Muscle of back (tissue), 13 donors: Measurements from ENCODE around the gene THAP5. TPM values are rescaled to one million over a fixed set of nuclear protein-coding genes. Genes with fewer than 3 reads are reported as not detected.

ENCODE experiments used
- DNase-seq, 3 donors: peaks; one replicate each; pipeline versions ENCODE4 v3.0.0 to v3.0.0-alpha.2; 2013
- long read RNA-seq, 9 donors: transcript quantifications; one replicate each; lab custom pipeline, GENCODE V29; 2026
- polyA plus RNA-seq, 10 donors: library from polyadenylated mRNA; unstranded; fragments of 120-200 nt; gene quantifications; one replicate each; pipeline ENCODE4 v1.2.1, GENCODE V29; 2013; ENCODE audit not compliant: insufficient read length in 10 of 10

The THAP5 gene
- 10 to 100 TPM; 16.4 to 27.6 (median 23.2) TPM for polyA plus RNA-seq
- long read RNA-seq, donor 1, partial matches to known transcripts, result 0 of 3 reads
- long read RNA-seq, donor 1, other reads (novel, unspliced or antisense), result 0 of 3 reads
- long read RNA-seq, donor 2, partial matches to known transcripts, result 0 of 7 reads
- long read RNA-seq, donor 2, other reads (novel, unspliced or antisense), result 0 of 7 reads
- long read RNA-seq, donor 3, result 0 reads
- long read RNA-seq, donor 4, partial matches to known transcripts, result 0 of 5 reads
- long read RNA-seq, donor 4, other reads (novel, unspliced or antisense), result 0 of 5 reads
- long read RNA-seq, donor 5, transcript THAP5-203 (3 exons, 3,306 nt), result major isoform, 9 of 14 reads
- long read RNA-seq, donor 5, partial matches to known transcripts, result 0 of 14 reads
- long read RNA-seq, donor 5, other reads (novel, unspliced or antisense), result 0 of 14 reads
- long read RNA-seq, donor 6, partial matches to known transcripts, result 0 of 5 reads
- long read RNA-seq, donor 6, other reads (novel, unspliced or antisense), result 0 of 5 reads
- long read RNA-seq, donor 7, result 0 reads
- long read RNA-seq, donor 8, partial matches to known transcripts, result 0 of 2 reads
- long read RNA-seq, donor 8, other reads (novel, unspliced or antisense), result 0 of 2 reads
- long read RNA-seq, donor 9, partial matches to known transcripts, result 0 of 4 reads
- long read RNA-seq, donor 9, other reads (novel, unspliced or antisense), result 0 of 4 reads

- peak; percentile 99 to 100 (median 100) for DNase-seq
Observed at GRCh38 chr7:108569381-108570145, at the start of gene THAP5, which contains the start of gene DNAJB9. THAP5 (minus strand) TSS chr7:108569706; CDS start chr7:108569569, 137 bp downstream. DNAJB9 (plus strand) TSS chr7:108569874; CDS start chr7:108571727, 1,853 bp downstream.

- no peak for DNase-seq
Observed at GRCh38 chr7:108618056-108618455, 48.5 kb upstream of the THAP5 start.

GRCh38 chr7:108614896-108615295 lies 45.4 kb upstream of the THAP5 start:
- DNase-seq, result no peak

GRCh38 chr7:108613949-108614381 lies 44.5 kb upstream of the THAP5 start:
- DNase-seq, result no peak

GRCh38 chr7:108613147-108613948 lies 43.8 kb upstream of the THAP5 start:
- peak; percentile 37 to 59 (median 56) for DNase-seq

GRCh38 chr7:108611268-108611667 lies 41.8 kb upstream of the THAP5 start:
- DNase-seq, result no peak

- DNase-seq, result no peak
Observed at GRCh38 chr7:108609643-108610042, 40.1 kb upstream of the THAP5 start.

- DNase-seq, result no peak
Observed at GRCh38 chr7:108605559-108606201, 36.2 kb upstream of the THAP5 start.

- no peak for DNase-seq
Observed at GRCh38 chr7:108604307-108605077, 35.0 kb upstream of the THAP5 start.

- no peak for DNase-seq
Observed at GRCh38 chr7:108603656-108604306, 34.3 kb upstream of the THAP5 start.

- no peak for DNase-seq
Observed at GRCh38 chr7:108600399-108600798, 30.9 kb upstream of the THAP5 start.

GRCh38 chr7:108598914-108599580 lies 29.5 kb upstream of the THAP5 start:
- no peak for DNase-seq

GRCh38 chr7:108598153-108598552 lies 28.6 kb upstream of the THAP5 start:
- DNase-seq, result no peak

- no peak for DNase-seq
Observed at GRCh38 chr7:108596560-108596959, 27.1 kb upstream of the THAP5 start.

- DNase-seq, result peak; percentile 8 to 44 (median 14)
Observed at GRCh38 chr7:108592646-108593201, 23.2 kb upstream of the THAP5 start.

- DNase-seq, result no peak
Observed at GRCh38 chr7:108590606-108591005, 21.1 kb upstream of the THAP5 start.

- DNase-seq, result no peak
Observed at GRCh38 chr7:108589874-108590273, 20.4 kb upstream of the THAP5 start.

- no peak for DNase-seq
Observed at GRCh38 chr7:108589199-108589598, 19.7 kb upstream of the THAP5 start.
